Smooth muscle cell (in vitro differentiated cells): ENCODE data around the gene CFAP97D1. TPM values are rescaled to one million over a fixed set of nuclear protein-coding genes. Genes with fewer than 3 reads are reported as not detected.

ENCODE experiments used
- DNase-seq: peaks from one replicate; lab custom pipeline; 2025; ENCODE audit not compliant: unreplicated experiment; lab: John Stamatoyannopoulos, UW
- H2AFZ ChIP-seq: fragments of 200-600 bp; sonication (generic); 2 replicates; pipeline ENCODE4 v1.6.0; 2016; ENCODE audit warnings: antibody characterized with exemption, low read depth, mild to moderate bottlenecking
- H3F3A ChIP-seq: fragments of 200-600 bp; sonication (generic); 2 replicates; pipeline ENCODE4 v1.6.0; 2017; ENCODE audit warnings: antibody characterized with exemption, low read depth
- H3K27ac ChIP-seq: fragments of 200-600 bp; sonication (generic); 2 replicates; pipeline ENCODE4 v1.5.1; 2016; ENCODE audit warnings: low read depth, mild to moderate bottlenecking
- H3K27me3 ChIP-seq: fragments of 200-600 bp; sonication (generic); 2 replicates; pipeline ENCODE4 v1.6.1; 2016; ENCODE audit warnings: low read depth, mild to moderate bottlenecking
- H3K36me3 ChIP-seq: fragments of 200-600 bp; sonication (generic); 2 replicates; pipeline ENCODE4 v1.5.1; 2016; ENCODE audit warnings: low read depth
- H3K4me1 ChIP-seq: fragments of 200-600 bp; sonication (generic); 2 replicates; pipeline ENCODE4 v1.5.1; 2016; ENCODE audit warnings: low read depth
- H3K4me2 ChIP-seq: fragments of 200-600 bp; sonication (generic); 2 replicates; pipeline ENCODE4 v1.6.0; 2016; ENCODE audit warnings: mild to moderate bottlenecking
- H3K4me3 ChIP-seq: fragments of 200-600 bp; sonication (generic); 2 replicates; pipeline ENCODE4 v1.5.1; 2016; ENCODE audit warnings: mild to moderate bottlenecking
- H3K79me2 ChIP-seq: fragments of 200-600 bp; sonication (generic); 2 replicates; pipeline ENCODE4 v1.6.0; 2016; ENCODE audit warnings: low read depth, mild to moderate bottlenecking
- H3K9ac ChIP-seq: fragments of 200-600 bp; sonication (generic); 2 replicates; pipeline ENCODE4 v1.6.0; 2016; ENCODE audit warnings: low read depth
- H3K9me3 ChIP-seq: fragments of 200-600 bp; sonication (generic); replicated peaks from 2 replicates; pipeline ENCODE4 v1.5.1; 2016; ENCODE audit warnings: low read depth
- H4K20me1 ChIP-seq: fragments of 200-600 bp; sonication (generic); 2 replicates; pipeline ENCODE4 v1.6.0; 2016; ENCODE audit warnings: low read depth
- WGBS: methylation state at CpG from one replicate; pipeline ENCODE4 v1.1.7; 2016; ENCODE audit warnings: low lambda C conversion rate; 5-methylcytosine and 5-hydroxymethylcytosine counted together
- polyA plus RNA-seq: library from polyadenylated mRNA; unstranded; fragments of >200 nt; fragmentation: Nextera tagmentation; extraction: Ambion mirVana; gene quantifications from 2 replicates; pipeline ENCODE4 v1.2.1, GENCODE V29; 2016
- total RNA-seq: library from RNA; depleted of rRNA; stranded (reverse); fragments of >200 nt; gene quantifications from 2 replicates; pipeline ENCODE4 v1.2.3, GENCODE V29; 2014
- TF ChIP-seq, protein P1 (sequence below): fragments of 200-600 bp; sonication (generic); IDR thresholded peaks from 2 replicates; pipeline ENCODE4 v1.5.1; 2017; ENCODE audit warnings: borderline replicate concordance, mild to moderate bottlenecking, antibody characterized with exemption; ENCODE audit not compliant: insufficient read depth, poor library complexity, severe bottlenecking

The CFAP97D1 gene
- total and polyA plus RNA-seq, 2 experiments from 2014 or later = 0.09 TPM; not detected in 1

DNA sequence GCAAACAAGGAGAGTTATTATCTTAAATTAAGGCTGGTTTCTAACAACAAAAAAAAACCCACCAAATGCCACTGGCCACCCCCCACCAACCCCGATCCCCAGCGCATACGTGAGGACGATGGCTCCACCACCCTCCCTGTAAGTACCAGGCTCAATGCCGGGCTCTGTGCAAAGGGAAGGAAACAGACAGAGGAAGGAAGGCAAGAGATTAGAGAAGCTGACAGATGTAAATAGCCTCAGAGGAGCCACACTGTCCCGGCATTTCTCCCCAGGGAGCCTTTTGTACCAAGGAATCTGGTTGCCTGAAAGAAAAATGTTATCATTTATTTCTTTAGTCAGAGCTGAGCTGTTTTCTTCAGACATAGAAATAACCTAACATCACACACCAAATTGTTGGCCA is 34.7 kb upstream of the CFAP97D1 start:
- Histone ChIP-seq H3K36me3 (no peaks in the 10 kb centered on the region), H4K20me1 (no peaks in the 10 kb centered on the region), H3K27ac (no peak overlapping the region), H3K9me3 (no peaks in the 10 kb centered on the region), H3K27me3 (no peaks in the 10 kb centered on the region), H3K79me2 (no peaks in the 10 kb centered on the region), H3F3A (no peaks in the 10 kb centered on the region), H3K4me2 (peak overlapping the region; percentile 10), H3K4me1 (peaks cover 8% of the 10 kb centered on the region), H3K9ac (no peak overlapping the region), H3K4me3 (no peak overlapping the region), H2AFZ (peak overlapping the region; percentile 0)
- no peak for DNase-seq
- TF ChIP-seq, protein P1, sequence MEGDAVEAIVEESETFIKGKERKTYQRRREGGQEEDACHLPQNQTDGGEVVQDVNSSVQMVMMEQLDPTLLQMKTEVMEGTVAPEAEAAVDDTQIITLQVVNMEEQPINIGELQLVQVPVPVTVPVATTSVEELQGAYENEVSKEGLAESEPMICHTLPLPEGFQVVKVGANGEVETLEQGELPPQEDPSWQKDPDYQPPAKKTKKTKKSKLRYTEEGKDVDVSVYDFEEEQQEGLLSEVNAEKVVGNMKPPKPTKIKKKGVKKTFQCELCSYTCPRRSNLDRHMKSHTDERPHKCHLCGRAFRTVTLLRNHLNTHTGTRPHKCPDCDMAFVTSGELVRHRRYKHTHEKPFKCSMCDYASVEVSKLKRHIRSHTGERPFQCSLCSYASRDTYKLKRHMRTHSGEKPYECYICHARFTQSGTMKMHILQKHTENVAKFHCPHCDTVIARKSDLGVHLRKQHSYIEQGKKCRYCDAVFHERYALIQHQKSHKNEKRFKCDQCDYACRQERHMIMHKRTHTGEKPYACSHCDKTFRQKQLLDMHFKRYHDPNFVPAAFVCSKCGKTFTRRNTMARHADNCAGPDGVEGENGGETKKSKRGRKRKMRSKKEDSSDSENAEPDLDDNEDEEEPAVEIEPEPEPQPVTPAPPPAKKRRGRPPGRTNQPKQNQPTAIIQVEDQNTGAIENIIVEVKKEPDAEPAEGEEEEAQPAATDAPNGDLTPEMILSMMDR = no peak
- WGBS = 21% methylated on average over 6 of the region's 6 CpGs

DNA sequence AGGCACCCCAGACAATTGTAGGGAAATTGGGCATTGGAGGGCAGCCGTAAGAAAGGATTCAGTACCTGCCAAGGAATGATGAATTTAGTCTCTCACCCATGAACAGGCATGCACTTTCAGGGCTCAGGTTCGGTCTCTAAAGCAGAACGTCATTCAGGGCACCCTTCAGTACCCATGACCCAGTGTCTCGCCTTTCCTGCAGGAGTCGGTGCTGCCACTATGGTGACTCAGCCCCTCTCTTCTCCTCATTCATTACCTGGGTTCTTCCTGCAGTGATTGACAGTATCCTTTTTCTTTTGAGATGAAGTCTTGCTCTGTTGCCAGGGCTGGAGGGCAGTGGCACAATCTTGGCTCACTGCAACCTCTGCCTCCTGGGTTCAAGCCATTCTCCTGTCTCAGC is 30.1 kb upstream of the CFAP97D1 start:
- no peak overlapping the region for H3K4me2 ChIP-seq
- no peaks in the 10 kb centered on the region for H3K9me3 ChIP-seq
- no peaks in the 10 kb centered on the region for H4K20me1 ChIP-seq
- WGBS = 92% methylated on average over 5 of the region's 5 CpGs
- H2AFZ ChIP-seq = no peak overlapping the region
- no peaks in the 10 kb centered on the region for H3F3A ChIP-seq
- peaks cover 7% of the 10 kb centered on the region for H3K4me1 ChIP-seq
- no peak for DNase-seq
- no peak overlapping the region for H3K9ac ChIP-seq
- H3K27ac ChIP-seq = no peak overlapping the region
- TF ChIP-seq, protein P1 = no peak
- H3K36me3 ChIP-seq = no peaks in the 10 kb centered on the region
- no peaks in the 10 kb centered on the region for H3K79me2 ChIP-seq
- H3K27me3 ChIP-seq = peaks cover 12% of the 10 kb centered on the region
- no peak overlapping the region for H3K4me3 ChIP-seq

DNA sequence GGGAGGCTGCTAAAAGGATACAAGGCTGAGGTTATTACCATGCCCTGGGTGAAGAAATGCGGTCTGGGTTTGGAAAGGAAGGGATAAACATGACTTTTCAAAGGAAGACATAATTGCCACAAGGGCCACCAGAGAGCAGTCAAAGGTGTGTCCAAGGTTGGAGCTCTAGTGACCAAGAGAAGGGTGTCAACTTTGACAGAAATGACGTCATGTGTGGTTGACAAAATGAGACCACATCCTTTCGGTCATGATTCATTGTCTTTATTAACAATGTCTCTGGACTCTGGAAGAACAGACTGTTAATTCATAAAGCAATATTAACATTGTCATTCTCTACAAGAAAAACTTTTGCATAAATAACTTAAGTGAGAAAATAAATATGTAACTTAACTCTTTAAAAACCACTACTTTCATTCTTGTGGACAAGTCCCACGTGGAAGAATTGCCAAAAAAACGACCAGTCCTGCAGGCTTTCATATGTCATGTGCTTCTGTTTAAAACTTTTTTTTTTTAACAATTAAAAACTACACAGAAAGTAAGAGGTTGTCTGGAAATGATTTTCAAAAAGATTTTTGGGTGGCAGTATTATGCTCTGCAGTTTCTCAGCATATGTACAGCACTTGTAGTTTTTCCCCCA is 26.6 kb upstream of the CFAP97D1 start:
- Histone ChIP-seq H3K9ac (no peak overlapping the region), H3K9me3 (no peaks in the 10 kb centered on the region), H3K36me3 (no peaks in the 10 kb centered on the region), H3K4me1 (no peaks in the 10 kb centered on the region), H3K4me2 (no peak overlapping the region), H3F3A (no peaks in the 10 kb centered on the region), H3K27me3 (peaks cover 34% of the 10 kb centered on the region), H3K4me3 (no peak overlapping the region), H2AFZ (no peak overlapping the region), H3K79me2 (no peaks in the 10 kb centered on the region), H3K27ac (no peak overlapping the region), H4K20me1 (no peaks in the 10 kb centered on the region)
- WGBS = 85% methylated on average over 5 of the region's 5 CpGs
- no peak for DNase-seq
- TF ChIP-seq, protein P1 = no peak

DNA sequence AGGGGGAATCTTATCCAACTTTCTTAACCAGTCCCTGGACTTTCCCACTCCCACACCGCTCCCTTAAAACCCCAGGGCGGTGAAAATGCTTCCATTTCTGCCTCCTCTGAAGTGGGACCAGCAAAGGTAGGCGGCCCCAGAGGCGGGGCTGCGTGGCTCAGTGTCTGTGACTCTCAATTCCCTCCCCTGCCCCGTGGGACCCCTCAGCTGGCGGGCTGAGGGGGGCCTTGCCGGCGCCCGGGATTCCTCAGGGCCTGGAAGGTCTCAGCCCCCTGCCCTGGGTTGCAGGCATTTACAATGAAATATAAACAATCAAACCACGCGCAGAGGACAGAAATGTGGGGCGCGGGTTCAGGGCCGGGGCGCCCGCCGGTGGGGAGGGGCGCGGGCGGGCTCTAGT is 25.3 kb upstream of the CFAP97D1 start:
- TF ChIP-seq, protein P1 = no peak
- 68% methylated on average over 10 of the region's 21 CpGs for WGBS
- Histone ChIP-seq H3F3A (no peaks in the 10 kb centered on the region), H3K36me3 (no peaks in the 10 kb centered on the region), H3K4me1 (no peaks in the 10 kb centered on the region), H3K9me3 (no peaks in the 10 kb centered on the region), H3K79me2 (no peaks in the 10 kb centered on the region), H3K4me3 (peak overlapping the region; percentile 34), H3K9ac (no peak overlapping the region), H4K20me1 (no peaks in the 10 kb centered on the region), H2AFZ (no peak overlapping the region), H3K27me3 (peaks cover 34% of the 10 kb centered on the region), H3K27ac (no peak overlapping the region), H3K4me2 (peak overlapping the region; percentile 84)
- no peak for DNase-seq
